T-helper 1 cell treated with Interleukin-12 subunit alpha and Interleukin-12 subunit beta and Interleukin-4 antibody, amounts not matched to agents 30 ng/mL and 1 ng/mL, for 36 hours (primary cell): ENCODE results near the gene WT1. TPM values are rescaled to one million over a fixed set of nuclear protein-coding genes. Genes with fewer than 3 reads are reported as not detected.

ENCODE experiments used
- intact Hi-C: fragments of 100-400 bp; cut with micrococcal nuclease; formaldehyde crosslinking; loops from one replicate; pipeline ENCODE4 v1.15.1; 2024
- total RNA-seq: library from RNA; stranded (reverse); gene quantifications from 2 replicates; pipeline ENCODE4 v1.2.3, GENCODE V29; 2022

WT1 gene
- total RNA-seq, 1 donor from 2014 or later: not detected

DNA sequence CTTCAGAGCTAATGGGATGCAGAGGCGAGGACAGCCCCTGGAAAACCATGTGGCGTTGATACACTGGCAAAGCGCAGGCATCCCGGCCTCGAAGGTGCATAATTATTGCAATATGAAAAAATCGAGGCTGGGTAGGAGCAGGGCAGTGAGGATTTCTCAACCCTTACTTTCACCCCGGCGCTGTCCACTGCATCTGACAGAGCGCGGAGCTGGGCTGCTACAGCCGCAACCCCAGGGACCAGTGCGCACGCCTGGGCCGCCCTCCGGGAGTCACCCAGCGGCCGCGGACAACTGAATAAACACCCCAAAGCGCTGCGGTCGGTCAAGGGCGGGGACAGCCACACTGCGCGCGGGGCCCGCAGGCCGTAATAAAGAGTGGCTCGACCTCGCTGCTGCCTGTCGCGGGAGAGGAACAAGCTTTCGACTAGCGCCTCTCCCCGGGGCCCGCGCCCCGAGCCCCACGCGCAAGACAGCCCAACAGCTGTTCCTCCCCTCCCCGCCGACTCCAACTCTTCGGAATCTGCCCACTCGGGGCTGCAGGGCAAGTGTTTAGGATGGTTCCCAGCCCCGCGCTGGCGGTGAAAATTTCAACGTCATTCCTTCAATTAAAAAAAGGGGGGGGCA is 3.6 kb upstream of the WT1 start:
- intact Hi-C loops: loop anchor here (5.0 kb wide), 1 partner anchor 622 kb away; no protein-coding TSS in a partner anchor

DNA sequence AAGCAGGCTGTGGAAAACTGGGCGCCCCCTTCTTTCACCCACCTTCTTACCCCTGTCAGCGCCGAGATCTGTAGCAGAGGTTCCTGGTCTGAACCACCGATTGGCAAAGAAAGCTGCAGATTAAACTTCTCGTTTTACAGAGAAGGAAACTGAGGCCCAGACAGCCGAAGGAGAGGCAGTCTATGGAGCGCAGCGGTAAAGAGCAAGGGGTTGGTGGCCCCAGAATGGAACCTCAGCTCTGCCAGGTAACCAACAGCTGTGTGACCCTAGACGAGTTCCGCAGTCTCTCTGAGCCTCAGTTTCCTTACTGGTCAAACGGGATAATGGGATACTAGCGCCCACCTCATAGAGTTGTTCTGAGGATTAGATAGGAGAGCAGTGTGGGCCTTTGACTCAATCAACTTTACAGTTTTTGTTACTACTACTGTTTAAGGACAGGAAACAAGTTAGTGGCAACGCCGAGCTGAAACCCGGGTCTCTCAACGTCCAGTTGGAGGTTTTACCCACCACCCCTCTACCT is 3.1 kb upstream of the WT1 start:
- intact Hi-C loops: loop anchor here (5.0 kb wide), 1 partner anchor 621 kb away; no protein-coding TSS in a partner anchor

DNA sequence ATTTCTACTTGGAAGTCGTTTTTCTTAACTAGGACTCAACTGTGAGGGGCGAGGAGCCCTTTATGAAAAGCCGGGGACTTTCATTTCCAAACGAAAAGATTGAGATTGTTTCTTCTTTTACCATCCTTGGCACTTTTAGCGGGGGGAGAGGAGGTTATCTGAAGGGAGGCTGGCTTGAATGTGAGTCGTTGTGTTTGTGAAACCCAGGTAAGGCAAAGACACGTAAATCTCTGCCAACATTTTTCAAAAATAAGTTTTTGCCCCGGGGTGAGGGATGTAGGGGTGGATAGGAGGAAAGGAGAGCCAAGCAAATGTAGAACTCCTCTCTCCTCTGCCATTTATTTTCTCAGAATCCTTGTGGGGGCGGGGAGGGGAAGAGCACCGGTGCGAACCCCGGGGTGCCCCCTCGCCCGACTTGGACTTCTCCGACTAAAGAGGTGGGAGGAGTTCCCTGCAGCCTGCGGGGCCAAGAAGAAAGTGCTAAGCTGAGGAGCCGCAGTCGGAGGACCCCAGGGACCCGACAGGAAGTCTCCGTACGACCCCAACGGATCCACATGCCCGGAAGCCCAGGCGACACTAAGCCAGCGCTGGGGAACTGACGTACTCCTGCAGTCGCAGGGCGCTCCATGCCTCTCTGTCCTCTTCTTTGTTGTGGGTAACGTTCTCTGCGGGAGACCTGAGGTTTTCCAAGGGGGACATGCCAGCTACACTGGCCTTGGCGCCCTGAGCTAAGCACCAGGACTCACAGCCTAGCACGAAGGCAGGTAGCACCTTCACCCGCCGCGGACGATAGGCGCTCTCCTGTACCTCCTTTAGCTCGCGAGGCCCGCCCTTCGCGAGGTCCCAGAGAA is 2.4 kb upstream of the WT1 start:
- intact Hi-C loops: loop anchor here (5.0 kb wide), 1 partner anchor 620 kb away; no protein-coding TSS in a partner anchor

DNA sequence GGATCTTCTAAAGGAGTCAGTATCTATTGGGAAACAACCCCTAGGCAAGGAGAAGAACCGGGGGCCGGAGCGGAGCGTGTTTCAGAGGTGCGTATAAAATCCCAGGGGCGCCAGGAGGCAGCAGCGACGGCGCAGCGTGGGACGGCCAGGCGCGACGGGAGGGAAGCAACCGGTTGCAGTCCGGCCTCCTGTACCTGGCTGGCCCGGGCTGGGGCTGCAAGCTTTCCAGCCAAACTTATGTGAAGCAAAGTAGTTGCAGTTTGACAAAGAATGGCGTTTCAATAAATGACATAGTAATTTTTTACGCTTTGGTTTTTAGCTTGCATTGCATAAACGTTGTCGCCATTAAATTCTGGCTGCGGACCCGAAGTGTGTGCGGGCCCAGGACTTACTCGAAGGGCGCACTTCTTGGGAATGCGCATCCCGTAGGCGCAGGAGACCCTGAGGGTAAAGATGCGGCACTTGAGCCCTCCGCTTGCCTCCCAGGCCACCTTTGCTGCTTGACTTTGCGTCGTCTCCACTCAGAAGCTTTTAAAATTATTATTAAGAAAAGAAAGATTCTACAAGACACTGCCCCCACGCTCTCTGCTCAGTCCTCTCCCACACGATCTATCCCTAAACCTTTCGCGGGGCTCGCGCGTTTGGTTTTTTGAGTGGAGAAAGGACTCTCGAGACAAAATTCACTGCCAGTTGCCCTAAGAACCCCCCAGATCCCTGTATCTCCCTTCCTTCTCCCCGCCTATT is 1.6 kb upstream of the WT1 start:
- intact Hi-C loops: loop anchor here (5.0 kb wide), 1 partner anchor 620 kb away; no protein-coding TSS in a partner anchor

DNA sequence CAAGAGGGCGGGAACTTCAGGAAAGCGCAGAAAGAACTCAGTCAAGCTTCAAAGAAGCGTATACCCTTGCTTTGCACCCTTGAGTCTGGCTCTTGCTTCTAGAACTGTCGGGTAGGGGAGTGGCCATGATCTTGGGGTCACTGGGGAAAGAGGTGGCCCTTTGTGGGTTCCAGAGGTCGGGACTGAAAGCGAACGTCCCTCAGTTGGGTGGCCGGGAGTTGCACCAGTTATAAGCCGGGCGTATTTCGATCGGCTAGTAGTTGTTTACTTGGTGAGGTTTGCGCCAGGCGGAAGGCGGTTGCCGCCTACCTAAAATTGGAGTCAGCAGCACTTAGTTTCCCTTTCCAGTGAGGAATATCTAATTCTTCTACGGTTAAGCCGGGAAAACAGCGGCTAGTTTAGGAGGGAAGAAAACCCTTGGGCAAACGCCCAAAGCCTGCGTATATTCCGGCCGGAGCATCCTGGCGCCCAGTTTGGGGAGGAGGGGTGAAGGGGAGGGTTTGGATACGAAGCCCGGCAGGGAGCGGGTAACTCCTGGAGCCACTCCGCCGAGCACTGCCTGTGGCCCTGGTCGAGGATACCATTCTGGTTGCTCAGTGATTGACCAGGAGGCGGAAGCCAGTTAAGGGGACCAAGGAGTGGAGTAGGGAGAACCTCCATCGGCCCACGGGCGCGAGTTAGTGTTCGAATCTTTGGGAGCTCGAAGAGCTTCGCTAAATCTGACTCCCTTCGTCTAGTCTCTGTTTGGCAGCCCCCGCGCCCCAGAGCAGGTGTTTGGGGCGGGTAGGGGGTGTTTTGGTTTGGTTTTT is 807 bp upstream of the WT1 start:
- intact Hi-C loops: loop anchor here (5.0 kb wide), 1 partner anchor 619 kb away; no protein-coding TSS in a partner anchor

DNA sequence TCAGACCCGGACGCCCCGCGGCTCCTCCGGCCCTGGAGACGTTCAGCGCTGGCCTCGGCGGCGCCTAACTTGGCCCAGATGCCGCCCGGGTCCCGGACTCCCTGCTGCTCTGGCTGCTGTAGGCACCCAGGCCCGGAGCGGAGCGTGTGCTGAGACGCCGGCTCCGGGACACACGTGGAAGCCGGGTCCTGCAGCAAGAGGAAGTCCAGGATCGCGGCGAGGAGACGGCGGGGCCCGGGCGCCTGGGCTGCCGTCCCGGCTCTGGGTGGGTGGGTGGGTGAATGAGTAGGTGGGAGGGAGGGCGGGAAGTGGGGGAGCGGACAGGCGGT is 223 bp downstream of the WT1 start:
- intact Hi-C loops: loop anchor here (5.0 kb wide), 1 partner anchor 618 kb away; no protein-coding TSS in a partner anchor

DNA sequence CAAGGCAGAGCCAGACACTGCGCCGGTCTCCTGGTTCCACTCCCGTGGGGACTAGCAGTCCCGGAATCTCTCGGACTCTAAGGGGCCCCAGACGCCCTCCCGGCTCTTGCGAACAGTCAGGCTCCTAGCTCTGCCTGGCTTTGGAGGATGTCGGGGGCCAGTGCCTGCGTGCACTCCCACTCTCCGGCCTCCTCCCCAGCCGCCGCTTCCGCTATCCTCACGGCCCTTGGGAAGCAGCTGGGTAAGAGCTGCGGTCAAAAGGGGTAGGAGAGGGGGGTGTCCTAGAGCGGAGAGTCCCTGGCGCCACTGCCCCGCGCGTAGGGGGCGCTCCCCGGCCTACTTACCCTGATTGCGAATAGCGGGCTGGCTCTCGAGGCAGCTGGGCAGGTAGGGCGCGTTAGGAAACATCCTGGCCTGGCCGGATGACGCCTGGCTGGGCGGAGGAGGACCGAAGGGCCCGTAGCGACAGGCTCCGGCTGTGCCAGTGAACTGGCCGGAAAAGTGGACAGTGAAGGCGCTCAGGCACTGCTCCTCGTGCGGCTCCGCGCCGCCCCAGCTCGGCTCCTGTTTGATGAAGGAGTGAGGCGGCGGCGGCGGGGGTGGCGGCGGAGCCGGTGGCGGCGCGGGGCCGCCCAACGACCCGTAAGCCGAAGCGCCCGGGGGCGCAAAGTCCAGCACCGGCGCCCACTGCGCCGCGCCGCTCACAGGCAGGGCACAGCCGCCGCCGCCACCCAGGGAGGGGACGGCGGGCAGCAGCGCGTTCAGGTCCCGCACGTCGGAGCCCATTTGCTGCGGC is 785 bp downstream of the WT1 start:
- intact Hi-C loops: loop anchor here (5.0 kb wide), 2 partner anchors 358 to 617 kb away; partner anchors contain the start of gene CCDC73

DNA sequence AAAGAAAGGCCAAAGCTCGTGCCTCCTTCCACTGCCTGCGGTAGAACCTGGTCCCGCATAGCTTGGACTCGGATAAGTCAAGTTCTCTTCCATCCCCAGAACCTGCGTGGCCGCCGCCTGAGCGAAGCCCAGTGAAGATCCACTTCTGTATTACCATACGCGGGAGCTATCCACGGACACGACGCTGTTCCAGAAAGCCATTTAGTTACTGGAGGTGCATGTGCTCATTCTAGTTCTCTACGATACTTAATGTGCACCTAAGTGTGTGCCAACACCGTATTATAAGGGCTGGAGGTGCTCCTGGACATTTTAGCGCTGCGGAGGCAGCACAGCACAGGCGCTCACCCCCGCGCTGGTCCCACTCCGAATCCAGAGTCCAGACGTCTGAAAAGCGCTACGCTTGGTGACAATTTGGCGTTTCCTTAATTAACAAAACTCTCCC is 1.4 kb downstream of the WT1 start:
- intact Hi-C loops: loop anchor here (5.0 kb wide), 1 partner anchor 358 kb away; the partner anchor contains the start of gene CCDC73

DNA sequence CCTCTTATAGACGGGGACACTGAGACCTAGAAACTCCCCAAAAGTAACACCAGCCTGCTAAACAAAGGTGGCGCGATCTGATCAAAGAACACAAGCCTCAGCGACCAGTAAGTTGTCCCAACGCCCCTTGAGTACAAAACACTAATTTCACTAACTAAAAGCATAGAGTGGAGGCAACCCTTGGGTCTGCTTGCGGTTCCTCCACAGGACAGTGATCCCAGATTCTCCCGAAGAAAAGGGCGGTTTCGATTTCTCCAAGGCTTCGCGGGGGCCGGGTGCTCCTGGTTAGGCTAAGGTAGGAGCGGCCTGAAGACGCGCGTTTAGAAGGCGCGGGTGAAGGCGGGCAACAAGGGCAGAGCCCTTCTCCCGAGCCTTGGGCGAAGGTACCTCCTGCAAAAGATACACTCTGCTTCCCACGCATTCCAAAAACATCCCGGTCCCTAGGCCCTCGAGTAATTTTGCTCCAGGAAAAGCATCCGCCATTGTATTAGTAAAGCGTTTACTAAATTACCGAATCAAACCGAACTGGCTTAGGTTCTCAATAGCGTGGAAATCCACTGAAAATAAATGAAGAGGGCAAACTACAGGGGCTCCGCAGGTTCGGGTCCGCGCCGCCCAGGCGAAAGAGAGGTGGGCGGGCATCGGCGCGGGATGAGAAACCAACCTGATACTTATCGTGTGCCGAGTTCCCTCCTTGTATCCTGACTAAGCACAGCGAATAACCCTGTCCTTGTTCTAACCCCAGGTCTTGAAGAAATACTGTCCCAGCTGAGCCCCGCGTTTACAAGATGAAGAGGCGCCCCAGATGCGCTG is 2.0 kb downstream of the WT1 start:
- intact Hi-C loops: loop anchor here (5.0 kb wide), 1 partner anchor 359 kb away; the partner anchor contains the start of gene CCDC73

DNA sequence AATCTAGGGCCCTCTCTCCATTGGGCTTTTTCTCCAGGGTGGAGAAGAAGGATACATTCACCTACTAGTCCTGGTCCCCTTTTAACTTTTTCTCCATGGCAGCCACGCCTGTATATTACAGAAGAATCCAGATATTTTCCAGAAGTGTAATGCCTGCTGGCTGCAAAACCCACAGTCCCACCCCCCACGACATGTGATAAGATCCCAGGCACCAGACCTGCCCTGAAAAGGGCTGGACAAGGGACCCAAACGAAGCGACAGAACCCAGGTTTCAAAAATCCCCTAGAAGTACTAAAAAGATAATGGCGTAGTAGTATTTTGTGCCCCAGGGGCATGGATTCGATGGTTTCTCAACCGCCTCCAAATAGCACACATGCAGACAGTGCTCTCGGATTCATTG is 2.8 kb downstream of the WT1 start:
- intact Hi-C loops: loop anchor here (5.0 kb wide), 1 partner anchor 360 kb away; the partner anchor contains the start of gene CCDC73

DNA sequence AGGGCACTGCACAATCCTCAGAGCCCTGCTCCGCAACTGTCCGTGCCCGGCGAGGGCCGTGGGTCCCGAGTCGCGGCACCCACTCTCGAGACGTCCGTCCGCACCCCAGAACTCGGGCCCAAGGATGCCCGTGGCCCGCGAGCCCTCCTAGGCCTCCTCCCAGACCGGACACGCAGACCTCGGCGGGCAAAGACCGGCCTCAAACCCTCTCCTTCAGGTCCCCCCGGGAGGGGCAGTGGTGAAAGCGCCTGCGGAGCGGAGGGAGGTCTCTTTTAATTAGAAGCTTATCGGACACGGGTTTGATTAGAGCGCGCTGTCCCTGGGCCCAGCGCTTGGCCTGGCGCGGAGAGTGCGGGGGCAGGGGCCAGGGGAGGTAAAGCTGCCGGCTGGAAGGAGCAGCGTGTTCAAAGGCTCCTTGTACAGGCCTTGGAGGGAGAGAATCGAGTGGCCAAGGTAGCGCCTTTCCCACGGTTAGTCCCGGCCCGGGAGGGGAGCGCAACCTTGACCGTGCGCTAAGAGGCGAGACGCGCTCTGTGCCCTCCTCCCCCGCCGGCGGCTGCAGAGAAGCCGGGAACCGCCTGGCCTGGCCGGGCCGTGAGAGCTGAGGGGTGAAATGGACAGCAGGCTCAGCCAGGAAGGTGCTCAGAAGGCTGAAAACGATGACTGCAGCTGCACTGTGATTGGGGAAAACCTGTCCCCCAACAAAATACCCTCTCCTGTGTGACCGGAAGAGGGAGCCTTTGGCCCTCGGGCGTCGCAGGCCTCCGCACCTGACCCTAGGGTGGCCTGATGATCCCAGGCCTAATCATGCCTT is 4.6 kb downstream of the WT1 start:
- intact Hi-C loops: loop anchor here (5.0 kb wide), 1 partner anchor 362 kb away; the partner anchor contains the start of gene CCDC73

DNA sequence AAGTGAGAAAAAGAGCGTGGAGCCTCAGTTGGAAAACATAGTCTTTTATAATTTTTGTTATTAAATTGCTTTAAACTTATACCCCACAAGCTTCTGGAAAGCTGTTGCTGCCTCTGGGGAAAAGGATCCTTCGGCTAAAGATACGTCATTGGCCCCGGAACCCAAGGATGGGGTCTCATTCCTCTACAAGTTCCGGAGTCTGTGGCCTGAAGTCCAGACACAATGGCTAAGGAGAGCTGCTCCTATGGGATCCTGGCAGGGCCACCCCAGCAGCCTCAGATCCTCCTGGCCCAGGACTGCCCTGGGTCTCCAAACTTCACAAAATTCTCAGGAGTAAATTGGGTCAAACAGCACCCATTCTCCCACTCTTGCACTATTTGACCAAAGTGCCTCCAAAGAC is 5.9 kb downstream of the WT1 start:
- intact Hi-C loops: loop anchor here (10.0 kb wide), 1 partner anchor 155 kb away; the partner anchor contains the start of gene EIF3M

DNA sequence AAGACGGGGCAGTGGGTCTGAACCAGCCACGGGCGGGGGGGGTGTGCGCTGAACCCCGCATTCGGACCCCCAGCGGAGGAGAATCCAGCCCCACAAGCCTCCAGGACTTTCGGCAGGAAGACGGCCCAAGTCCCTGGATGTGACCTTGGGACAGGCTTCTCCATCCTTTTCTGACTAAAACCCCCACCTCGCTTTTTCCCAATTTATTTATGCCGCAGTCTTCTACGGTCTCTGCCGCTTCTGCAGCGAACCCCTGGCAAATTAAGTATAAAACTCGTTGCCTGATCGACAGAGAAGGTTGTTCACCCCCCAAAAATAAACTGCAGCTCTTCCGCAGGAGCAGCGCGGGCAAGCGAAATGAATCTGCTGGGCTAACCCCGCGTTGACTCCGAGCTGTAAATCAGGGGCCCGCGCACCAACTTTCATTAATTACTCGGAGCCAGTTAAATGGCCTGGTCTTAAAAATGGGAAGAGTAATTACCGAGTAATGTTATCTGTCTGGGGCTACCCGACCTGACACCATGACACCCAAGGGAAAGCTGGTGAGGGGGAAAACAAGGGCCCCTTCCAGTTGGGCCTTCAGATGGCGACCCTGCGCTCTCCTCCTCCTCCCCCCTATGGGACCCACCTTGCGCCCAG is 6.6 kb downstream of the WT1 start:
- intact Hi-C loops: loop anchor here (10.0 kb wide), 1 partner anchor 156 kb away; the partner anchor contains the start of gene EIF3M

DNA sequence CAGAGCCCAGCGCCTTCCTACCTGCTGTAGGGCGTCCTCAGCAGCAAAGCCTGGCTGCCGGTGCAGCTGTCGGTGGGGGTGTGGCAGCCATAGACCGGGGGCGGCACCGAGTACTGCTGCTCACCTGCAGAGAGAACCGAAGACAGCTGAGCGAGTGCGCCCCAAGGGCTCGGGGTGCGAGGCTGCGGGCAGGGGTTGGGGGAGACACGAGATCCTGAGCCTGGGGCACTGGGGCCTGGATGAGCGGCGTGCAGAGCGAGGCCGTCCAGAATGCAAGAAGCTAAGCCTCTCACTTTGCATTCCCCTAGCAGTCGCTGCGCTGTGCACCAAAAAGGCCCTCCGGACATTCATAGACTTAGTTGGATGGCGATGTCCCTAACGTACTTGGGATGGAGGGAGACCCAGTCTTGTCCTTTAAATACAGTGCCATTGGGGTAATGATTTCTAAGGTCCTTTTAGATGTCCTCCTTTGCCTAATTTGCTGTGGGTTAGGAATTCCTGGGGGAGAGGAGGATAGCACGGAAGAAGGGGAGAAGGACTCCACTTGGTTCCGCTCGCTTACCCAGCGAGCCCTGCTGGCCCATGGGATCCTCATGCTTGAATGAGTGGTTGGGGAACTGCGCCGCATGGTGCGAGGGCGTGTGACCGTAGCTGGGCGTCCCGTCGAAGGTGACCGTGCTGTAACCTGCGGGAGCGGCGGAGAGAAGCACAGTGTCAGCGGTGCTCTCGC is 7.2 kb downstream of the WT1 start:
- intact Hi-C loops: loop anchor here (10.0 kb wide), 1 partner anchor 157 kb away; the partner anchor contains the start of gene EIF3M

DNA sequence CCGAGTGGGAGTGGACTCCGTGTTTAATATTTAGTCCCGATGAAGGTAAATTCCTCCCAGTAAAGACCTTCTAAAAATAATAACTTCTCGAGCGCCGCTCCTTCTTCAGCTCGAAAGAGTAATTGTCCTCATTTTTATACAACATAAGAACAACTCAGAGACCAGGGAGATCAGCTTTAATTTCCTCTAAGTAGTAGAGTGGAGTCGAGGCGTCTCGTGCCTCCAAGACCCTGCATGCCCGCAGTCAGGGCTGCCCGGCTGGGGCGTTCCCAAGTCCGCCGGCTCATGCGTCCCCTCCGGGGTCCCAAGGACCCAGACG is 7.8 kb downstream of the WT1 start:
- intact Hi-C loops: loop anchor here (10.0 kb wide), 1 partner anchor 157 kb away; the partner anchor contains the start of gene EIF3M
